GM12878 (cell line): Measurements from ENCODE around the gene GPC6. TPM values are rescaled to one million over a fixed set of nuclear protein-coding genes. Genes with fewer than 3 reads are reported as not detected.

Source experiments
- ATAC-seq: fragments of 200-7000 bp; cut with Tn5 transposase; 3 replicates; pipeline ENCODE4 v1.9.1; 2020; ENCODE audit warnings: mild to moderate bottlenecking, moderate library complexity
- BruUV-seq: library from RNA; stranded (reverse); fragments of 400-500 nt; replicated peaks from 2 replicates; lab custom pipeline; 2021; lab: Mats Ljungman, UMichigan
- CTCF ChIA-PET: fragments of 300-600 bp; sonication (Branson Sonifier 250); formaldehyde crosslinking; extraction: SDS; loops from one replicate; lab custom pipeline; 2021; ENCODE audit warnings: inconsistent platforms; lab: Yijun Ruan, JAX
- POLR2A ChIA-PET: fragments of 350-600 bp; formaldehyde crosslinking; extraction: SDS; loops from one replicate; lab custom pipeline; 2021; ENCODE audit warnings: inconsistent platforms; lab: Charles Lee
- RAD21 ChIA-PET: fragments of 300-600 bp; sonication (Branson Sonifier 250); formaldehyde crosslinking; loops from one replicate; lab custom pipeline; 2023; ENCODE audit warnings: antibody characterized with exemption; ENCODE audit not compliant: unreplicated experiment; lab: Charles Lee
- SMC1A ChIA-PET: fragments of 300-600 bp; sonication (Branson Sonifier 250); formaldehyde crosslinking; loops from one replicate; lab custom pipeline; 2023; ENCODE audit not compliant: unreplicated experiment, uncharacterized antibody; lab: Charles Lee
- DNase-seq: peaks from one replicate; pipeline ENCODE4 v3.0.0-alpha.2; 2011; ENCODE audit warnings: low read depth, low spot score
- FAIRE-seq: peaks from 3 replicates; lab custom pipeline; 2011; peaks lifted over from hg19 to GRCh38; lab: Jason Lieb, UNC
- H2AFZ ChIP-seq: 2 replicates; pipeline ENCODE4 v1.6.0; 2011; ENCODE audit warnings: low read depth, low read length, control low read depth; ENCODE audit not compliant: control insufficient read depth
- H3K27ac ChIP-seq: 2 replicates; pipeline ENCODE4 v1.5.1; 2011; ENCODE audit warnings: control low read depth; ENCODE audit not compliant: control insufficient read depth, insufficient read depth
- H3K27me3 ChIP-seq, 2 experiments: replicated peaks in 1 of 2; 2 replicates each; pipeline versions ENCODE4 v1.6.0 to v1.6.1; 2011; ENCODE audit warnings: low read length in 1 of 2; ENCODE audit not compliant: control insufficient read depth in 2 of 2, insufficient read depth in 2 of 2
- H3K36me3 ChIP-seq, 2 experiments: 2 replicates each; pipeline ENCODE4 v1.5.1; 2011; ENCODE audit warnings: low read length in 1 of 2; ENCODE audit not compliant: control insufficient read depth in 2 of 2, insufficient read depth in 2 of 2
- H3K4me1 ChIP-seq: 2 replicates; pipeline ENCODE4 v1.6.1; 2011; ENCODE audit warnings: mild to moderate bottlenecking, low read length, moderate library complexity, mixed read lengths; ENCODE audit not compliant: control insufficient read depth, insufficient read depth
- H3K4me2 ChIP-seq: 2 replicates; pipeline ENCODE4 v1.6.0; 2011; ENCODE audit warnings: control low read depth; ENCODE audit not compliant: control insufficient read depth, insufficient read depth
- H3K4me3 ChIP-seq: fragments of 200-600 bp; sonication (generic); 2 replicates; pipeline ENCODE4 v1.5.1; 2016
- H3K79me2 ChIP-seq: 2 replicates; pipeline ENCODE4 v1.6.0; 2011; ENCODE audit warnings: low read length; ENCODE audit not compliant: control insufficient read depth, insufficient read depth
- H3K9ac ChIP-seq: 2 replicates; pipeline ENCODE4 v1.8.0; 2011; ENCODE audit warnings: low read length, control low read depth, mixed read lengths; ENCODE audit not compliant: control insufficient read depth, insufficient read depth
- H3K9me3 ChIP-seq: replicated peaks from 3 replicates; pipeline ENCODE4 v1.5.1; 2011; ENCODE audit warnings: mild to moderate bottlenecking, low read length; ENCODE audit not compliant: control insufficient read depth, insufficient read depth
- H4K20me1 ChIP-seq: 2 replicates; pipeline ENCODE4 v1.6.0; 2011; ENCODE audit not compliant: control insufficient read depth, insufficient read depth
- ATF7 ChIP-seq: fragments of 450-650 bp; IDR thresholded peaks from 2 replicates; pipeline ENCODE4 v1.6.1; 2016; ENCODE audit warnings: low read depth, mild to moderate bottlenecking
- CHD1 ChIP-seq: IDR thresholded peaks from 2 replicates; pipeline ENCODE4 v1.6.1; 2012; ENCODE audit warnings: low read depth, low read length, improper control_type of control experiment
- CHD4 ChIP-seq: fragments of 200-600 bp; sonication (generic); IDR thresholded peaks from 2 replicates; pipeline ENCODE4 v1.6.1; 2016; ENCODE audit warnings: mild to moderate bottlenecking
- MYB ChIP-seq: fragments of 150-350 bp; IDR thresholded peaks from 2 replicates; pipeline ENCODE4 v1.6.1; 2014; ENCODE audit warnings: mild to moderate bottlenecking, low read depth, low read length, borderline replicate concordance
- NBN ChIP-seq: fragments of 450-650 bp; IDR thresholded peaks from 2 replicates; pipeline ENCODE4 v1.6.1; 2016
- NFXL1 ChIP-seq: fragments of 450-650 bp; IDR thresholded peaks from 2 replicates; pipeline ENCODE4 v1.6.1; 2017; ENCODE audit warnings: antibody characterized with exemption, mild to moderate bottlenecking, borderline replicate concordance
- NR2C1 ChIP-seq: fragments of 450-650 bp; IDR thresholded peaks from 2 replicates; pipeline ENCODE4 v1.6.1; 2017; ENCODE audit warnings: antibody characterized with exemption, mild to moderate bottlenecking, moderate library complexity
- SPI1 ChIP-seq: IDR thresholded peaks from 2 replicates; pipeline ENCODE4 v1.6.1; 2011; ENCODE audit warnings: low read depth, mild to moderate bottlenecking, low read length, moderate library complexity, borderline replicate concordance; ENCODE audit not compliant: insufficient read depth
- STAT3 ChIP-seq: IDR thresholded peaks from 2 replicates; pipeline ENCODE4 v1.6.1; 2011; ENCODE audit warnings: low read depth, low read length, improper control_type of control experiment
- TCF12 ChIP-seq: IDR thresholded peaks from 2 replicates; pipeline ENCODE4 v1.6.1; 2011; ENCODE audit warnings: low read depth, mild to moderate bottlenecking, low read length
- YY1 ChIP-seq: IDR thresholded peaks from 2 replicates; pipeline ENCODE4 v1.6.1; 2011; ENCODE audit warnings: low read depth, mild to moderate bottlenecking, low read length
- ZSCAN29 ChIP-seq: fragments of 450-650 bp; IDR thresholded peaks from 2 replicates; pipeline ENCODE4 v1.6.1; 2017; ENCODE audit warnings: mild to moderate bottlenecking, moderate library complexity
- WGBS: methylation state at CpG from one replicate; pipeline ENCODE4 v1.1.6; 2016; ENCODE audit warnings: low lambda C conversion rate; ENCODE audit not compliant: insufficient replicate concordance, insufficient coverage; ENCODE audit errors: missing lambda C conversion rate; 5-methylcytosine and 5-hydroxymethylcytosine counted together
- in situ Hi-C: fragments of 300-500 bp; cut with MboI; formaldehyde crosslinking; loops from 9 replicates; pipeline ENCODE4 v1.14.3; 2018; ENCODE audit warnings: mixed read lengths
- intact Hi-C: fragments of 100-400 bp; cut with micrococcal nuclease; formaldehyde crosslinking; loops from one replicate; pipeline ENCODE4 v1.14.2; 2022; ENCODE audit not compliant: unreplicated experiment
- polyA plus RNA-seq, 11 experiments: library from polyadenylated mRNA; depleted of rRNA in 4 of 11; unstranded in 6 of 11; stranded (reverse) in 5 of 11; fragments of >200 nt; fragmentation: Nextera tagmentation in 4 of 11; fragmentation: Illumina TruSeq in 1 of 11; extraction: Ambion mirVana in 4 of 11; extraction: Trizol in 1 of 11; gene quantifications; 1 replicate in 1 of 11; 2 replicates in 10 of 11; pipeline versions ENCODE4 v1.2.1 to v1.2.3, GENCODE V29; 2011 to 2016; ENCODE audit warnings: inconsistent platforms in 2 of 11, missing spikeins in 2 of 11, low read depth in 1 of 11
- total RNA-seq, 4 experiments: library from RNA; depleted of rRNA in 3 of 4; stranded (reverse); fragments of >200 nt in 3 of 4; fragmentation: Illumina TruSeq in 1 of 4; extraction: Trizol in 1 of 4; gene quantifications; 2 replicates each; pipeline versions ENCODE4 v1.2.1 to v1.2.3, GENCODE V29; 2013 to 2021
- TF ChIP-seq, protein P1 (sequence below): fragments of 450-650 bp; IDR thresholded peaks from 2 replicates; pipeline ENCODE4 v1.6.1; 2017; ENCODE audit warnings: mild to moderate bottlenecking, moderate library complexity
- TF ChIP-seq, protein P2 (sequence below): fragments of 450-650 bp; IDR thresholded peaks from 2 replicates; pipeline ENCODE4 v1.6.1; 2017; ENCODE audit warnings: low read depth, mild to moderate bottlenecking, moderate library complexity

The GPC6 gene
- total and polyA plus RNA-seq, 10 of the 15 experiments (the other 5 are each of a cell fraction or from before 2014, with no cell fraction given) = 0.03 to 0.04 (median 0.03) TPM; not detected in 7

DNA sequence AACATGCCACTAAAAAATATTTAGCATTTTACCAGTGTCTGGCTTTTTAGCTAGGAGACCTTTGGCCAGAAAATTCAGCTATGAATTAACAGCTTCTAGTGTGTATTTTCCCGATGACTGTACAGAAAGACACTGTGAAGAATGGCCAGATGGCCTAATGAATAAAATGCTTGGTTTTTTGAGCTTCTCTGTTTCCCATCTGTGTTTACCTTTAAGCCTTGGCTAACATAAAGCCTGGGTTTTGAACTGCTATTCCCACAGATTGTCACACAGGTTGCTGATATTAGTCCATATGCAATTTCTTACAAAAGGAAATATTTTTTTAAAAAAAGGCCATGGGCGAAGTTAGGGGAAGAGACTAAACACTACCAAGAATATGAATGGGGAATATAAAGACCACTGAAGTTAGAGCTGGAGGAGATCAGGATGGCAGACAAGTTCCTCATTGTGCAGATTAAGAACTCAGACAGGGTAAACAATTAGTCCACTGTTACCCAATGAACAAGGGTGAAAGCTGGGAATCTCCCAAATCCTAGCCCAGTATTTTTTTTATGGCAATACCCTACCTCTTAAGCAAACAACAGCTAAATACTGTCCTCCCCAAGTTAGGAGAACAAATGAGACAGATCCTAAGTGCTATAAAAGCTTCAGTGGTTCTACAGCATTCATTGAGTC lies 1157.8 kb downstream of the GPC6 start:
- CTCF ChIA-PET = interaction anchor here (1.6 kb wide), 1 partner anchor 233 kb away, joined by 8 read pairs; no protein-coding TSS in a partner anchor
- ATAC-seq = no peak
- BruUV-seq = no TSS peak

DNA sequence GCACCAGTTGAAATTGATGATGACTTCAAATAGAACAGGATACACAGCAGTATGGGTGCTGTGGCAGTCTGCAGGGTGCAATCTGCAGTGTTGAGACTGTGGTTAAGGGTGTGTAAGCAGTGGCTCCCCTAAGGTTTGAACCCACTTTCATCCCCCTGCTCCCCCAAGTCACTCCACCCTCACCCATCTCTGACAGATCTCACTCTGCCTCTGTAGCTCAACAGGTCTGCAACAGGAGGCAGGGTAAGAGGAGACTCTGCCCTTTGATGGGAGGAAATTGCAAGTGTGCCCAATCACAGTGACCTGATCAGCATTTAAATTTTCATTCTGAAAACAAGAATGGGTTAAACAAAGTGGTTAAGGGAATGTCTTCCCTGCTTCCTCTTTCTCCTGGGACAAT lies 1160.4 kb downstream of the GPC6 start:
- in situ Hi-C loops = no loop called here
- RAD21 ChIA-PET = no interaction called here
- TF ChIP-seq YY1 = no peak
- no peak for TF ChIP-seq CHD1
- TF ChIP-seq, protein P1, sequence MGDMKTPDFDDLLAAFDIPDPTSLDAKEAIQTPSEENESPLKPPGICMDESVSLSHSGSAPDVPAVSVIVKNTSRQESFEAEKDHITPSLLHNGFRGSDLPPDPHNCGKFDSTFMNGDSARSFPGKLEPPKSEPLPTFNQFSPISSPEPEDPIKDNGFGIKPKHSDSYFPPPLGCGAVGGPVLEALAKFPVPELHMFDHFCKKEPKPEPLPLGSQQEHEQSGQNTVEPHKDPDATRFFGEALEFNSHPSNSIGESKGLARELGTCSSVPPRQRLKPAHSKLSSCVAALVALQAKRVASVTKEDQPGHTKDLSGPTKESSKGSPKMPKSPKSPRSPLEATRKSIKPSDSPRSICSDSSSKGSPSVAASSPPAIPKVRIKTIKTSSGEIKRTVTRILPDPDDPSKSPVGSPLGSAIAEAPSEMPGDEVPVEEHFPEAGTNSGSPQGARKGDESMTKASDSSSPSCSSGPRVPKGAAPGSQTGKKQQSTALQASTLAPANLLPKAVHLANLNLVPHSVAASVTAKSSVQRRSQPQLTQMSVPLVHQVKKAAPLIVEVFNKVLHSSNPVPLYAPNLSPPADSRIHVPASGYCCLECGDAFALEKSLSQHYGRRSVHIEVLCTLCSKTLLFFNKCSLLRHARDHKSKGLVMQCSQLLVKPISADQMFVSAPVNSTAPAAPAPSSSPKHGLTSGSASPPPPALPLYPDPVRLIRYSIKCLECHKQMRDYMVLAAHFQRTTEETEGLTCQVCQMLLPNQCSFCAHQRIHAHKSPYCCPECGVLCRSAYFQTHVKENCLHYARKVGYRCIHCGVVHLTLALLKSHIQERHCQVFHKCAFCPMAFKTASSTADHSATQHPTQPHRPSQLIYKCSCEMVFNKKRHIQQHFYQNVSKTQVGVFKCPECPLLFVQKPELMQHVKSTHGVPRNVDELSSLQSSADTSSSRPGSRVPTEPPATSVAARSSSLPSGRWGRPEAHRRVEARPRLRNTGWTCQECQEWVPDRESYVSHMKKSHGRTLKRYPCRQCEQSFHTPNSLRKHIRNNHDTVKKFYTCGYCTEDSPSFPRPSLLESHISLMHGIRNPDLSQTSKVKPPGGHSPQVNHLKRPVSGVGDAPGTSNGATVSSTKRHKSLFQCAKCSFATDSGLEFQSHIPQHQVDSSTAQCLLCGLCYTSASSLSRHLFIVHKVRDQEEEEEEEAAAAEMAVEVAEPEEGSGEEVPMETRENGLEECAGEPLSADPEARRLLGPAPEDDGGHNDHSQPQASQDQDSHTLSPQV = no peak
- no peak for TF ChIP-seq CHD4
- TF ChIP-seq NBN = no peak
- TF ChIP-seq SPI1 = no peak
- TF ChIP-seq ZSCAN29 = no peak
- no peak for TF ChIP-seq NR2C1
- no peak for TF ChIP-seq TCF12

More for the DNA sequence above, 1157.8 kb downstream of the GPC6 start:
- Histone ChIP-seq H3K4me1 (no peaks in the 10 kb centered on the region), H3K36me3 (no peaks in the 10 kb centered on the region), H2AFZ (no peak overlapping the region), H4K20me1 (no peaks in the 10 kb centered on the region), H3K9ac (no peak overlapping the region), H3K4me3 (no peak overlapping the region), H3K27ac (no peak overlapping the region), H3K27me3 (no peaks in the 10 kb centered on the region; a peak in 1 of 4 replicates), H3K79me2 (no peaks in the 10 kb centered on the region), H3K4me2 (no peak overlapping the region), H3K9me3 (no peaks in the 10 kb centered on the region)
- in situ Hi-C loops = no loop called here
- 22% methylated on average over 2 of the region's 2 CpGs for WGBS
- SMC1A ChIA-PET = interaction anchor here (0.8 to 1.2 kb wide), 2 partner anchors 10 to 193 kb away, joined by 3 to 4 read pairs; no protein-coding TSS in a partner anchor
- DNase-seq = no peak
- POLR2A ChIA-PET = no interaction called here
- intact Hi-C loops = no loop called here
- FAIRE-seq = no peak
- RAD21 ChIA-PET = no interaction called here
- TF ChIP-seq STAT3 = no peak
- TF ChIP-seq, protein P2, sequence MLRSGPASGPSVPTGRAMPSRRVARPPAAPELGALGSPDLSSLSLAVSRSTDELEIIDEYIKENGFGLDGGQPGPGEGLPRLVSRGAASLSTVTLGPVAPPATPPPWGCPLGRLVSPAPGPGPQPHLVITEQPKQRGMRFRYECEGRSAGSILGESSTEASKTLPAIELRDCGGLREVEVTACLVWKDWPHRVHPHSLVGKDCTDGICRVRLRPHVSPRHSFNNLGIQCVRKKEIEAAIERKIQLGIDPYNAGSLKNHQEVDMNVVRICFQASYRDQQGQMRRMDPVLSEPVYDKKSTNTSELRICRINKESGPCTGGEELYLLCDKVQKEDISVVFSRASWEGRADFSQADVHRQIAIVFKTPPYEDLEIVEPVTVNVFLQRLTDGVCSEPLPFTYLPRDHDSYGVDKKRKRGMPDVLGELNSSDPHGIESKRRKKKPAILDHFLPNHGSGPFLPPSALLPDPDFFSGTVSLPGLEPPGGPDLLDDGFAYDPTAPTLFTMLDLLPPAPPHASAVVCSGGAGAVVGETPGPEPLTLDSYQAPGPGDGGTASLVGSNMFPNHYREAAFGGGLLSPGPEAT = no peak
- TF ChIP-seq ATF7 = no peak
- TF ChIP-seq NFXL1 = no peak
- no peak for TF ChIP-seq MYB

More for the DNA sequence above, 1160.4 kb downstream of the GPC6 start:
- POLR2A ChIA-PET = no interaction called here
- no peaks in the 10 kb centered on the region for H3K79me2 ChIP-seq
- H3K27ac ChIP-seq = no peak overlapping the region
- no peak for DNase-seq
- H3K27me3 ChIP-seq = no peaks in the 10 kb centered on the region; a peak in 1 of 4 replicates
- H3K4me3 ChIP-seq = no peak overlapping the region
- H3K36me3 ChIP-seq = no peaks in the 10 kb centered on the region
- no peak overlapping the region for H3K9ac ChIP-seq
- H3K9me3 ChIP-seq = no peaks in the 10 kb centered on the region
- H3K4me2 ChIP-seq = no peak overlapping the region
- H2AFZ ChIP-seq = no peak overlapping the region
- SMC1A ChIA-PET = no interaction called here
- CTCF ChIA-PET = no interaction called here
- no TSS peak for BruUV-seq
- H4K20me1 ChIP-seq = no peaks in the 10 kb centered on the region
- ATAC-seq = no peak
- H3K4me1 ChIP-seq = no peaks in the 10 kb centered on the region
- intact Hi-C loops = no loop called here
- FAIRE-seq = no peak
